ENCODE measurements around the gene KRTAP16-1. TPM values are rescaled to one million over a fixed set of nuclear protein-coding genes. Genes with fewer than 3 reads are reported as not detected.
A peak's percentile ranks its signal among the peaks of the same experiment; 100 is the strongest.

KRTAP16-1 gene
- total RNA-seq, 1 experiment from 2014 or later = not detected

DNA sequence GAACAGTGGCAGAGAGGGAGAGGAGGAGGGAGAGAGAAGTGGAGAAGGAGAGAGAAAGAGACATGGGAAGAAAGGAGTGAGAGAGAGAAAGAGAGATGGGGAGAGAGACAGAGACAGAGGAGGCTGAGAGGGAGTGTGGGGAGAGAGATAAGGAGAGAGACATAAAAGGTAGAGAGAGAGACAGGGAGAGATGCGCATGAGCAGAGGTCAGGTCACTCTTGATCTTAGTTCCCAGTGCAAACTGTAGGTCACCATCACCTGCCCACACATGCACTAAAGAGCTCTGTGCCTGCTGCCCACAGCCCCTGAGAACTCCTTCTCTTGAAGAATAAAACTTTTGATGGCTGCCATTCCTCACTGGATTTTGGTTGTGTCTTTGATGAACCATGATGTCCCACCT lies 26.6 kb upstream of the KRTAP16-1 start:
- no peak for DNase-seq
- Histone ChIP-seq H3K27me3 (ENCODE audit: control insufficient read depth, insufficient read depth, low read length) (no peaks in the 10 kb centered on the region), H3K4me3 (ENCODE audit: insufficient read depth, low read depth, low read length) (no peak overlapping the region), H3K36me3 (replicated peaks; ENCODE audit: control insufficient read depth, insufficient read depth, low read length) (no peaks in the 10 kb centered on the region)

DNA sequence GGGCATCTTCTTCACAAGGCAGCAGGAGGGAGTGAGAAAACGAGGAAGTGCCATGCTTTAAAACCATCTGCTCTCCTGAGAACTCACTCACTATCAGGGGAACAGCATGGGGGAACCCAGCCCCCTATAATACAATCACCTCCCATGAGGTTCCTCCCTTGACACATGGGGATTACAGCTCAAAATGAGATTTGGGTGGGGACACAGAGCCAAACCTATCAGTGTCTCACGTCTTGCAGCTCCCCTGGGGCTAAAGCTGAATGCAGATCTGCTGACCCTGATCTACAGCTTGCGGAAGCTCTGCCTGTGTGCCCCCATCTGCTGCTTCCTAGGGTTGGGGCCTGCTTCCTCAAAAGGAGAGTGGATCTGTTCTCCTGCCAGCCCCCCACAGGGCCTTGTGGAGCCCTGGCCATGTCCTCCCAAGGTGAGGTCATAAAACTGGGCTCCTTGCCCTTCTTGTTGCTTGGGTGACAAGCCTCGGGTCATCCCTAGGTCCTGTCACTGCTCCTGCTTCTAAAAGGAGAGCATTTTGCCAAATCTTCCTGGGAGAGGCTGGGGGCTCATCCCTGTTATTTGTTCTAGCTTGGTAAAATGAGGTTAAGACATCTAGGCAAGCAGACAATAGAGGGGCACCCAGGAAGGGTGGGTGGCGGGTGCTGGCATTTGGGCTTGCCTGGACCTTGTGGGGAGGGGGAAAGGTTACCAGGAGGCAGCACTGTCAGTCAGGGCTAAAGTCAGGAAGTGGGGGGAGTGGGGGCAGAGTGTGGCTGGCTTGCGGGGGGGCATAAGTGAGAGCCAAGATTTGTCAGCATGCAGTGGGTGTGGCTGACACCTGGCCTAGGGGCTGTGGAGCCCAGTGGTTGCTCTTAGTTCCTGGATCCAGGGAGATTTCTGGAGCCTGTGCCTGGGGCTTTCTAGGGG lies 25.5 kb upstream of the KRTAP16-1 start:
- Histone ChIP-seq H3K27me3 (ENCODE audit: control insufficient read depth, insufficient read depth, low read length) (no peaks in the 10 kb centered on the region), H3K36me3 (replicated peaks; ENCODE audit: control insufficient read depth, insufficient read depth, low read length) (no peaks in the 10 kb centered on the region), H3K4me3 (ENCODE audit: insufficient read depth, low read depth, low read length) (no peak overlapping the region)
- DNase-seq = no peak

DNA sequence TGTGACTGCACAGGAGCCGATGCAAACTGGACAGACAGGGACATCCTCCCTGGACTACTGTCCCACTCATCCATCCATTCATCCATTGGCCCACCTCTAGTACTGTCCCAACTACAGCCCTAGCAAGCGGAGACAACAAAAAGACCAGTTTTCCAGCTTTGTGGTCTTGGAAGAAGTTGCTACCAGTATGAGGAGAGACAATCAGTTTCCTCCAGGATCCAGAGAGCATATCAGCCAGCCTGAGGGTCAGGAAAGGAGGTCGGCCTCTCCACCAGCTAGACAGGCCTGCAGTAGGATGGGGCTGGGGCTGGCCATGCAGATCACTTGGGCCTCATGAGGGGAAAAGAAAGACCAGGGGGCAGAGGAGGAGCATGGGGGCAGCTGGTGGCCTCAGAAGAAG lies 24.7 kb upstream of the KRTAP16-1 start:
- Histone ChIP-seq H3K4me3 (ENCODE audit: insufficient read depth, low read depth, low read length) (no peak overlapping the region), H3K36me3 (replicated peaks; ENCODE audit: control insufficient read depth, insufficient read depth, low read length) (no peaks in the 10 kb centered on the region), H3K27me3 (ENCODE audit: control insufficient read depth, insufficient read depth, low read length) (no peaks in the 10 kb centered on the region)
- no peak for DNase-seq

DNA sequence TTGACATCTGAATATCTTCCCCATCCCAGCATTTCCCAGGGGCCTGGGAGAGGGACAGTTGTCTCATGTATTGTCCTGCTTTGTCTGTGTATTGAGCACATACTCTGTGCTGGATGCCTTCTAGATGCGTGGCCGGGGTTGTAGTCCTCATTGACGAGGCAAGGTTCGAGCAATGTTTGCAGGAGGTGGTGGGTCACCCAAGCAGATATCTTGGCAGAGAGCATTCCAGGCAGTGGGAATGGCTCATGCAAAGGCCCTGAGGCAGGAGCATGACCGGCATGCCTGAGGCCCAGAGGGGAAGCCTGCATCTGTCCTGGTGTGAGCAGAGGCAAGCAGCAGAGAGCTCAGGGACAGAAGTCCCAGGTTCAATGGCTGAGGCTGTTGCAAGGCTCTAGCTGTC lies 24.0 kb upstream of the KRTAP16-1 start:
- DNase-seq = no peak
- Histone ChIP-seq H3K4me3 (ENCODE audit: insufficient read depth, low read depth, low read length) (no peak overlapping the region), H3K36me3 (replicated peaks; ENCODE audit: control insufficient read depth, insufficient read depth, low read length) (no peaks in the 10 kb centered on the region), H3K27me3 (ENCODE audit: control insufficient read depth, insufficient read depth, low read length) (no peaks in the 10 kb centered on the region)

DNA sequence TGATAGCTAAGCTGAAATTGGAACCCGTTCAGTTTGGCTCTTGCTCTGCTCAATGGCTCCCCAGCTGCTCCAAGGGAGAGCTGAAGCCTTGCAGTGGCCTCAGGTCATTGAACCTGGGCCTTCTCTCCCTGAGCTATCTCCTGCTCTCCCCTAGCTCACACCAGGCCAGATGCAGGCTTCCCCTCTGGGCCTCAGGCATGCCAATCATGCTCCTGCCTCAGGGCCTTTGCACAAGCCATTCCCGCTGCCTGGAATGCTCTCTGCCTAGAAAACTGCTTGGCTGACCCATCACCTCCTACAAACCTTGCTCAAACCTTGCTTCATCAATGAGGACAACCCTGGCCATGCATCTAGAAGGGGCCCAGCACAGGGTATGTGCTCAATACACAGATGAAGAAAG lies 23.1 kb upstream of the KRTAP16-1 start:
- DNase-seq = no peak
- no peak overlapping the region for H3K4me3 ChIP-seq (ENCODE audit: insufficient read depth, low read depth, low read length)

DNA sequence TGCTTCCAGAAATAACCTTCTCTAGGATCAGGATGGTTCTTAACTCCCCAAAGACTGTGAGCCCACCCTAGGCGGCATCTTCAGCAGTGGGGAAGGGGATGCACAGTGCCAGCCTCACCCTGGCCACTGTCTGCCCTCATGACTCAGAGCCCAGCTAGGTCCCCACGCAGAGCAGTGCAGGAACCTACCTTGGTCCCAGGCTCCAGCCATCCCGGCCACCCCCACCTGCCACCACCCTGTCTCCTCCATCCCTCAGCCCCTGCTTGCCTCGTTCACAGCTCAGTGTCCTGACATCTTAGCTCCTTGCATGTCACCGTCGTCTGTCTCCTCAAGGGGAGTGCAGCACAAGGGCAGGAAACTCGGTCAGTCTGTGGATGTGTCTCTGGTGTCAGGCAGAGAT lies 22.5 kb upstream of the KRTAP16-1 start:
- no peak for DNase-seq
- H3K4me3 ChIP-seq (ENCODE audit: insufficient read depth, low read depth, low read length) = no peak overlapping the region
- no peaks in the 10 kb centered on the region for H3K27me3 ChIP-seq (ENCODE audit: control insufficient read depth, insufficient read depth, low read length)

More for the DNA sequence above, 23.1 kb upstream of the KRTAP16-1 start:
- H3K36me3 ChIP-seq (replicated peaks; ENCODE audit: control insufficient read depth, insufficient read depth, low read length) = no peaks in the 10 kb centered on the region
- no peaks in the 10 kb centered on the region for H3K27me3 ChIP-seq (ENCODE audit: control insufficient read depth, insufficient read depth, low read length)

DNA sequence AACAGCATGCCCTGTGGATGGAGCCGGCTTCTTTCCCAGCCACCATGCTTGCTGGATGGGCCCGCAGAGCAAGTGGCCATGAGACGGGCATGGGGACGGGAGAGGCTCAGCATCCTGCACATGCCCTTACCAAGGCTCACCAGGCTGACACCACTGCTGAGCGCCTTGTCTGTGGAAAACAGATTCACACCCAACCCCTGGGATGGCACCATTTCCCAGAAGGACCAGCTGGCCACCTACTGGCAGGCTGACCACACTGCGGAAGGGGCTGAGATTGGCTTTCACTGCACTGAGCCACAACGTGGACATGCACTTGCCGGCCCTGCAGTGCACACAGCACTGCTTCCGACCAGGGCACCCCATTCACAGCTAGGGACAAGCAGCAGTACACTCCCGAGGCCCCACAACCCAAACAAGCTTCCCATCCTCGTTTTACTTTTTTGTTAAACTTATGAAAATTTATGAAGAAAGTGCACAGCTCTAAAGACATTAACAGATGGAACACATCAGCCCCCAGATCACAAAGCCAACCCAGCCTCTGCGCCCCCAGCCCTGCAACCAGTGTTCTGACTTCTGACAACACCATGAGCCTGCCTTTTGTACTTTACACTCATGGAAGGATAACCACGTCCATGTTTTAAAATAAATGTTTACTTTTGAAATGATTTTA lies 20.3 kb upstream of the KRTAP16-1 start:
- H3K36me3 ChIP-seq (replicated peaks; ENCODE audit: control insufficient read depth, insufficient read depth, low read length) = no peaks in the 10 kb centered on the region
- no peak overlapping the region for H3K4me3 ChIP-seq (ENCODE audit: insufficient read depth, low read depth, low read length)
- DNase-seq = peak; percentile 80
- no peaks in the 10 kb centered on the region for H3K27me3 ChIP-seq (ENCODE audit: control insufficient read depth, insufficient read depth, low read length)

More for the DNA sequence above, 22.5 kb upstream of the KRTAP16-1 start:
- H3K36me3 ChIP-seq (replicated peaks; ENCODE audit: control insufficient read depth, insufficient read depth, low read length) = no peaks in the 10 kb centered on the region

DNA sequence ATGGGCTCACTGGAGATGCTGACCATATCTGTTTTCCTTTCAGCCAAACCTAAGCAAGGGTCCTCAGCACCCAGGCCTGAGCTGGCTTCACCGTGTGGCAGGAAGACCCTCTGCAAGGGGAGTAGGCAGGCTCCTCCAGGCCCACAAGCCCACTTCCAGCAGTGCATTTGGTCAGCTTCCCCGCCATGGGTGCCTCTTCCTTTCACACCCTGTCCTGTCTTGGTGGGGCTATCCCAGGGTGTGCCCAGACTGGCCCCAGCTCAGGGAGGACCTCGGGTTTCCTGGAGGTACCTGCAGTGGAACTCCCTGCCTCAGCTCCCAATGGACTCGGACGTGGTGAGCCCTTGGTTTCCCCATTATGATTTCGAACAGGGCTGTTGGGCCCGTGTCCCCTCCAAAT lies 19.1 kb upstream of the KRTAP16-1 start:
- H3K4me3 ChIP-seq (ENCODE audit: insufficient read depth, low read depth, low read length) = no peak overlapping the region
- no peaks in the 10 kb centered on the region for H3K27me3 ChIP-seq (ENCODE audit: control insufficient read depth, insufficient read depth, low read length)
- no peak for DNase-seq
- no peaks in the 10 kb centered on the region for H3K36me3 ChIP-seq (replicated peaks; ENCODE audit: control insufficient read depth, insufficient read depth, low read length)

DNA sequence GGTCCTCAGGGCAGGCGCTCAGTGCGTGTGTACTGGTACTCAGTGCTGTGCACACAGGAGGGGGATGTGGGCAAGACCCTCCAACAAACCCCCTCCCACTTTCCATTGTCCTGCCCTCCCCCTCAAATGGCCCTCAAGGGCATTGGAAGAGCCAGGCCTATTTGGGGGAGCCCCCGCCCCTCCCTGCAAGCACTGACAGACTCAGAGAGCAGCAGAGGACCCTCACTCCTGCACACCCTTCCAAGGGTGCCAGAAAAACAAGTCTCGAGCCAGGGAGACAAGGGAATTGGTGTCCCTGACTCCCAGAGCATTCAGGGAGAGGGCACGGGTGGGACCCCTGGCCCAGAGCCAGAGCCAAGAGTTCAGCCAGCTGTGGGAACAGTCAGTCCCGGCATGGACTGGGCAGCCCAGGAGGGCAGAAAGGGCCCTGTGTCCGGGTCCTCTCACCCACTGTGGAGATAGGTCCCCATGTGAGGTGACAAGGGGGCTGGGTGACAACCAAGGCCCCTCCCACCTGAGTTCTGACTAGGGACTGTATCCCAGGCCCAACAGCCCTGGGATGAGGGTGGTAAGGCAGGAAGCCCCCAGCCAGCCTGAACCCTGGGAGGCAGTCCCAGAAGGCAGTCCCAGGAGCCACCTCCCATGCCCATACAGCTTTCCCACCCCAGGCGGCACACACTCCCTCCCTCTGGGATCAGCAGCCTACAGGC lies 18.5 kb upstream of the KRTAP16-1 start:
- DNase-seq = no peak
- Histone ChIP-seq H3K36me3 (replicated peaks; ENCODE audit: control insufficient read depth, insufficient read depth, low read length) (no peaks in the 10 kb centered on the region), H3K27me3 (ENCODE audit: control insufficient read depth, insufficient read depth, low read length) (no peaks in the 10 kb centered on the region)

DNA sequence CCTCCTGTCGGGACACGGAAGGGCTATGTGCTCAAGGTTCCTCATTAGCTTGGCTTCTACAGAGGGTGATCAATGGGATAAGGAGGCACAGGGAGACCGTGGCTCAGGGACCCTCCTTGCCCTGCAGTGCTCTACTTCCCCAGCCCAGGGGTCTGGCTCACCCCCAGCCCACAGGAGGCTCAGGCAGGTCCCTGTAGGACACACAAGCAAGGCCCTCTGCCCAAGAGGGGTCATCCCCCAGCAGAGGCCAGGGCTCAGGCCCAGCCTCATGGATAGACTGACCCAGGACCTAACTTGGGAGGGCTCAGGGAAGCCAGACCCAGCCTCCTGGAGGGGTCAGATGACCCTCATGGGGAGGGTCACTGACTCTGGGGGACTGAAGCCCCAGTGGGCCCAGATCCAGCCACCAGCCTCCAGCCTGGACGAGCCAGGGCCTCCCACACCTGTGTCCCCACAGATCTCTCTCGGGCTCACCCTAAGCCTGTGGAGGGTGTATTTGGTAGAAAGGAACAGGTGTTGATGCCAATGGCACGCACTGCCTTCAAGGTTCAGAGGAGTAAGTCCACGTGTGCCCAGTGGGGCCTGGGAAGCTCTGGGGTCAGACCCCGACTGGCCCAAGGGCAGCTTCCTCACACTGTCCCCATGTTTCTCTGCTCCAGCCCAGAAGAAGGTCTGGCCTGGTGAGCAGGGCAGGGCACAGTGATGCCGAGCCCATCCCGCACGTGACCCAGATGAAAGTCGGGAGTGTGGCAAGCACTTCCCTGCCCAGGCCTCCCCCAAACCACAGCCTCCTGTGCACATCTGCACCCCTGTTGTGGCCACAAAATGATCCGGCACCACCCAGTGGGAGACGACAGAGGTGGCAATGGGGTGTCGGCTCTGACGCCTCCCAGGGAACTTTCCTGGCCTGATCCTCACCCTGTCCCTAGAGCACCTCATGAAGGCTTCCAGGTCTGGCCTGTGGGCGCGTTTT lies 17.4 kb upstream of the KRTAP16-1 start:
- DNase-seq = no peak
- Histone ChIP-seq H3K27me3 (ENCODE audit: control insufficient read depth, insufficient read depth, low read length) (no peaks in the 10 kb centered on the region), H3K4me3 (ENCODE audit: insufficient read depth, low read depth, low read length) (no peak overlapping the region), H3K36me3 (replicated peaks; ENCODE audit: control insufficient read depth, insufficient read depth, low read length) (no peaks in the 10 kb centered on the region)

More for the DNA sequence above, 18.5 kb upstream of the KRTAP16-1 start:
- H3K4me3 ChIP-seq (ENCODE audit: insufficient read depth, low read depth, low read length) = no peak overlapping the region

DNA sequence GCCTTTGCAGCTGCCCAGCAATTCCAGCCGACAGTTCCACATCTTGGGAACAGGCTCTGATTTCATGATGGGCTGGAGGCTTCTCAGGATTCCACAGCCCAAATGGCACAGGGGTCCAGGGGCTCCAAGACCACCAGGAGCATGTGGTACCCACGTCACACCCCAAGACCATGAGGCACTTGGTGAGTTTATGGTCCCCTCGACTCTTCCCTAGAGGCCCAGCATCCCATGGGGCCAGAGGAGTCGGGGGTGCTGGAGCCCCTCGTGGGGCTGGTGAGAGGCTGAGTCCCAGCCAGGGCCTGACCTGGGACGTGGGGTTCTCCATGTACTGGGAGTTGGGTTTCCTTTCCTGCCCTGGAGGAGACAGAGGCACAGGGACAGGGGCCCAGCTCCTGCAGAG lies 16.5 kb upstream of the KRTAP16-1 start:
- H3K27me3 ChIP-seq (ENCODE audit: control insufficient read depth, insufficient read depth, low read length) = no peaks in the 10 kb centered on the region
- no peak for DNase-seq
- no peaks in the 10 kb centered on the region for H3K36me3 ChIP-seq (replicated peaks; ENCODE audit: control insufficient read depth, insufficient read depth, low read length)
- no peak overlapping the region for H3K4me3 ChIP-seq (ENCODE audit: insufficient read depth, low read depth, low read length)

DNA sequence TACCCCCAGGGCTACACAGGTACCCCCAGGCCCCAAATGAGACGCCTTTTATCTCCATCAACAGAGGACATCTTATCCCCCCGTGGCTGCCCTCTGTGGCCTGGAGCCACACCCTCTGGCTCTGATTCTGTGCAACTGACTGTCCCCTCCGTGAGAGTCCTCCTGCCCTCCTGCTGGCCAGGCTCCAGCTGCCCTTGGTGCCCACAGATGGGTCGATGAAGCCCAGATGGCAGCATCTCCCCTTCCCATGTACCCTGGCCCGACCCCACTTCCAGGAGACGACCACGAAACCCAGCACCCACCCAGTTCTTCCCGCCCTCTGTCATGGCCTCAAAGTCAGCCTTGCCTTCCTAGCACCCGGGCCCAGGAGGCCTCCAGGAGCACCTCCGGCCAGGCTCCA lies 16.0 kb upstream of the KRTAP16-1 start:
- H3K27me3 ChIP-seq (ENCODE audit: control insufficient read depth, insufficient read depth, low read length) = no peaks in the 10 kb centered on the region
- no peak for DNase-seq
- H3K36me3 ChIP-seq (replicated peaks; ENCODE audit: control insufficient read depth, insufficient read depth, low read length) = no peaks in the 10 kb centered on the region
- H3K4me3 ChIP-seq (ENCODE audit: insufficient read depth, low read depth, low read length) = no peak overlapping the region

DNA sequence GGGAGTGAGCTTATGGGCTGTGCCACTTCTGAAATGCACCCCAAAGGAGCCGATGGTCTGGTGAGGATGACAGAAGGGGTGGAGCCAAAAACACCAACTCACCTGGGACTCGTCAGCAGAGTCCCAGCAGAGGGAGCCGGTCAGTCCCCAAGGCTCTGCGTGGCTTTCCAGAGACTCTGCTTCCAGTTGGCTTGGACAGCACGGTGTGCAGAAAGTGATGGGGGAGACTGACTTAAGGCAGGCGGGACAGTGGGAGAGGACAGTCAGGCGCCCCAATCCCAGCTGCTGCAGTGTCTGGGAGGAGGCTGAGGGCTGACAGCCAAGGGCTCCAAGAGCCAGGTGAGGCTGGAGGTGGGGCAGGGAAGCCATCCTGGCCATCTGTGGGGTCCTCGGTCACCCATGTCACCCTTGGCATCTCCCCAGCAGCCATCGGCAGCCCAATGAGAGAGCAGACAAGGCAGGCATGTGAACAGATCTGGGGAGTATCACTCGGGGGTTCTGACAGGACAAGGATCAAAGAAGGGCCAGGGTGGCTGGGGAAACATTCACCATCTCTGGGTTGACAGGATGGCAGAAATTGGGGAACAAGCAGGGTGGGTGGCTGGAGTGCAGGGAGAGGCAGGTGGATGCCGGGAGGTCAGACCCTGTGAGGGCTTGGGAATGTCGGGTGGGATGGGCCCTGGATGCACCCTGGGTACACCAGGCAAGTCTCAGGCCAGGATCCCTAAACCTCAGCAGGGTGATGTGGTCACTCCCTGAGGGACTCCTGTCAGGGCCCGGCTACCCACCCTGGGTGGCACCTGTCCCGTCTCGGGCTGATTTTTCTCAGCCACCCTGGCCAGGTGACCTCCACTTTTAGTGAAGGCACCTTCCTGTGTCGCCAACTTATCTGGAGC lies 15.3 kb upstream of the KRTAP16-1 start:
- Histone ChIP-seq H3K4me3 (ENCODE audit: insufficient read depth, low read depth, low read length) (no peak overlapping the region), H3K36me3 (replicated peaks; ENCODE audit: control insufficient read depth, insufficient read depth, low read length) (no peaks in the 10 kb centered on the region), H3K27me3 (ENCODE audit: control insufficient read depth, insufficient read depth, low read length) (no peaks in the 10 kb centered on the region)
- peak; percentile 84 for DNase-seq

All from H7 (cell line).